Measurements from ENCODE around the gene KCNJ10. TPM values are rescaled to one million over a fixed set of nuclear protein-coding genes. Genes with fewer than 3 reads are reported as not detected.

KCNJ10 gene
- total RNA-seq, 1 donor from 2014 or later = not detected

- no peak for TF ChIP-seq CTCF (IDR thresholded peaks at IDR 0.05)
- Histone ChIP-seq H3K27me3 (no peaks in the 10 kb centered on the region), H3K27ac (no peak overlapping the region), H3K4me1 (peaks cover 0 to 11% of the 10 kb centered on the region in 2 donors), H3K9me3 (no peaks in the 10 kb centered on the region), H3K36me3 (no peaks in the 10 kb centered on the region), H3K4me3 (no peak overlapping the region)
- intact Hi-C loops (cut with DNase I) = loop anchor here (5.0 kb wide), 1 partner anchor 152 kb away; no protein-coding TSS in a partner anchor
- DNase-seq (ENCODE audit: low spot score in 2 of 2) = no peak
These were observed 120.8 kb downstream of the KCNJ10 start for GRCh38 chr1:159949123-159949522.

Other genes with a start within 250 kb of the KCNJ10 start
- gene SLAMF8, start 243.3 kb downstream of the KCNJ10 start, total RNA-seq = 6.7 TPM
- not detected for gene VSIG8, start 207.5 kb downstream of the KCNJ10 start, total RNA-seq
- not detected for gene CFAP45, start 170.0 kb downstream of the KCNJ10 start, total RNA-seq
- gene TAGLN2, start 144.7 kb downstream of the KCNJ10 start, total RNA-seq = 363 TPM
- gene IGSF9, start 124.5 kb downstream of the KCNJ10 start, total RNA-seq = 0.11 TPM
- not detected for gene SLAMF9, start 115.9 kb downstream of the KCNJ10 start, total RNA-seq
- 6.1 TPM for gene PIGM, start 38.2 kb downstream of the KCNJ10 start, total RNA-seq
- gene KCNJ9, start 11.4 kb upstream of the KCNJ10 start, total RNA-seq = 1.2 TPM
- gene IGSF8, start 28.5 kb upstream of the KCNJ10 start, total RNA-seq = 37.9 TPM
- 316 TPM for gene ATP1A2, start 45.6 kb upstream of the KCNJ10 start, total RNA-seq
- not detected for gene ATP1A4, start 81.4 kb upstream of the KCNJ10 start, total RNA-seq
- gene CASQ1, start 120.4 kb upstream of the KCNJ10 start, total RNA-seq = not detected
- 178 TPM for gene PEA15, start 135.2 kb upstream of the KCNJ10 start, total RNA-seq
- 68.9 TPM for gene DCAF8, start 192.4 kb upstream of the KCNJ10 start, total RNA-seq
- gene PEX19, start 215.0 kb upstream of the KCNJ10 start, total RNA-seq = 36.6 TPM

Measured in ascending aorta (tissue), 2 donors.